Osteocyte (in vitro differentiated cells): ENCODE results near the gene ZNF44. TPM values are rescaled to one million over a fixed set of nuclear protein-coding genes. Genes with fewer than 3 reads are reported as not detected.
"Not testable (repeated sequence)": the region's sequence is repeated elsewhere in the genome, so short reads cannot be mapped to it uniquely, and the experiment has no call there.

Source experiments
- DNase-seq: peaks from one replicate; pipeline ENCODE4 v3.0.0; 2021; ENCODE audit warnings: mixed read lengths; ENCODE audit not compliant: unreplicated experiment; ENCODE audit errors: extremely low spot score
- H3K27ac Mint-ChIP-seq: one replicate; pipeline ENCODE4 v1.8.0; 2021; ENCODE audit warnings: mild to moderate bottlenecking, mixed read lengths; ENCODE audit not compliant: unreplicated experiment
- H3K27me3 Mint-ChIP-seq: one replicate; pipeline ENCODE4 v1.8.0; 2021; ENCODE audit warnings: mixed read lengths; ENCODE audit not compliant: unreplicated experiment
- H3K36me3 Mint-ChIP-seq: one replicate; pipeline ENCODE4 v1.8.0; 2021; ENCODE audit warnings: mixed read lengths; ENCODE audit not compliant: unreplicated experiment
- H3K4me1 Mint-ChIP-seq: one replicate; pipeline ENCODE4 v1.8.0; 2021; ENCODE audit warnings: mixed read lengths; ENCODE audit not compliant: unreplicated experiment
- H3K4me3 Mint-ChIP-seq: one replicate; pipeline ENCODE4 v1.8.0; 2021; ENCODE audit warnings: mild to moderate bottlenecking, moderate library complexity, mixed read lengths; ENCODE audit not compliant: unreplicated experiment
- H3K9me3 Mint-ChIP-seq: one replicate; pipeline ENCODE4 v1.8.0; 2021; ENCODE audit warnings: mixed read lengths; ENCODE audit not compliant: unreplicated experiment
- CTCF ChIP-seq: fragments of 200-600 bp; sonication (generic); IDR thresholded peaks from 2 replicates; pipeline ENCODE4 v1.5.0; 2021; ENCODE audit warnings: antibody characterized with exemption, mild to moderate bottlenecking, moderate library complexity
- total RNA-seq: library from RNA; stranded (reverse); gene quantifications from 2 replicates; pipeline ENCODE4 v1.2.1, GENCODE V29; 2021

The ZNF44 gene
- total RNA-seq, 1 donor from 2014 or later, result 7.8 TPM

DNA sequence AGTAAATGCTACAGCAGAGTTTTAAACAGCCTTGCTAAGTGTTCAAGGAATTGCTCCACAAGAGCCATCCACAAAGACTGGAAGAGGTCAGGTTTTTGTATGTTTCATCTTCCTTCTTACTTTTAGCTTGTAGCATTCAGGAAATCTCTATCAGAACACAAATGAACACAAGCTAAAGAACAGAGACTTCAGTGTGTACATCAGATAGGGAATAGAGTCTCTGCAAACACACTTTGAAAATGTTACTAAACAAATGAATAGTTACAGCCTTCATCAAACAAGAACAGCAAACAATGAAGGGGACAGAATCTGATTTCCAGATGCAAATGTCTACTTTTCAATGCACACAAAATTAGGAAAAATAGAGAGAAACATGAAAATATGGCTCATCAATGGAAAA is 31.0 kb upstream of the ZNF44 start:
- no peak for TF ChIP-seq CTCF
- Mint-ChIP-seq H3K27ac (no peak overlapping the region), H3K4me3 (no peak overlapping the region), H3K9me3 (peaks cover 43% of the 10 kb centered on the region), H3K36me3 (peaks cover 22% of the 10 kb centered on the region), H3K4me1 (no peaks in the 10 kb centered on the region), H3K27me3 (no peaks in the 10 kb centered on the region)
- no peak for DNase-seq

- no peaks in the 10 kb centered on the region for H3K4me1 Mint-ChIP-seq
- peak; percentile 2 for DNase-seq
- H3K27me3 Mint-ChIP-seq, result no peaks in the 10 kb centered on the region
- peaks cover 40% of the 10 kb centered on the region for H3K36me3 Mint-ChIP-seq
- H3K4me3 Mint-ChIP-seq, result no peak overlapping the region
- H3K9me3 Mint-ChIP-seq, result peaks cover 41% of the 10 kb centered on the region
- no peak for TF ChIP-seq CTCF
- no peak overlapping the region for H3K27ac Mint-ChIP-seq
Observed at GRCh38 chr19:12318782-12319413, 24.2 kb upstream of the ZNF44 start.

- Mint-ChIP-seq H3K4me1 (no peaks in the 10 kb centered on the region), H3K27ac (no peak overlapping the region), H3K4me3 (no peak overlapping the region), H3K9me3 (peaks cover 26% of the 10 kb centered on the region), H3K36me3 (peaks cover 26% of the 10 kb centered on the region), H3K27me3 (no peaks in the 10 kb centered on the region)
- peak; percentile 25 for DNase-seq
- TF ChIP-seq CTCF, result no peak
Observed at GRCh38 chr19:12314553-12314952, 19.9 kb upstream of the ZNF44 start.

- H3K27ac Mint-ChIP-seq, H3K4me3 Mint-ChIP-seq: not testable (repeated sequence)
- peaks cover 12% of the 10 kb centered on the region for H3K9me3 Mint-ChIP-seq
Observed at GRCh38 chr19:12308891-12309290, 14.2 kb upstream of the ZNF44 start.

GRCh38 chr19:12295191-12295590 is 508 bp upstream of the ZNF44 start:
- H3K9me3 Mint-ChIP-seq, result no peaks in the 10 kb centered on the region
- DNase-seq, result no peak

More at GRCh38 chr19:12308891-12309290, 14.2 kb upstream of the ZNF44 start:
- DNase-seq, result peak; percentile 57
- H3K27me3 Mint-ChIP-seq, H3K36me3 Mint-ChIP-seq, H3K4me1 Mint-ChIP-seq: not testable (repeated sequence)

More at GRCh38 chr19:12295191-12295590, 508 bp upstream of the ZNF44 start:
- Mint-ChIP-seq H3K4me1 (peaks cover 24% of the 10 kb centered on the region), H3K27ac (peak overlapping the region; percentile 98), H3K36me3 (peaks cover 5% of the 10 kb centered on the region), H3K27me3 (no peaks in the 10 kb centered on the region), H3K4me3 (peak overlapping the region; percentile 97)
- TF ChIP-seq CTCF, result no peak
